Endodermal cell (in vitro differentiated cells): ENCODE results near the gene SLC1A7. TPM values are rescaled to one million over a fixed set of nuclear protein-coding genes. Genes with fewer than 3 reads are reported as not detected.
A peak's percentile ranks its signal among the peaks of the same experiment; 100 is the strongest.

Experiments
- DNase-seq: peaks from one replicate; pipeline ENCODE4 v3.0.0-alpha.2; 2017
- H3K27ac ChIP-seq: 2 replicates; pipeline ENCODE4 v1.5.1; 2013; ENCODE audit warnings: mild to moderate bottlenecking, low read depth, low read length, moderate library complexity
- H3K27me3 ChIP-seq: 2 replicates; pipeline ENCODE4 v1.6.1; 2013; ENCODE audit warnings: mild to moderate bottlenecking, low read length, moderate library complexity; ENCODE audit not compliant: insufficient read depth, control insufficient read depth, poor library complexity, severe bottlenecking
- H3K36me3 ChIP-seq: 2 replicates; pipeline ENCODE4 v1.7.0; 2013; ENCODE audit warnings: mild to moderate bottlenecking, low read length, moderate library complexity; ENCODE audit not compliant: control insufficient read depth, insufficient read depth
- H3K4me1 ChIP-seq: one replicate; pipeline ENCODE4 v1.7.0; 2013; ENCODE audit warnings: low read length; ENCODE audit not compliant: control insufficient read depth, insufficient read depth
- H3K4me3 ChIP-seq: 2 replicates; pipeline ENCODE4 v1.5.1; 2013; ENCODE audit warnings: mild to moderate bottlenecking, low read length, moderate library complexity
- H3K9ac ChIP-seq: 2 replicates; pipeline ENCODE4 v1.6.1; 2013; ENCODE audit warnings: mild to moderate bottlenecking, low read length, moderate library complexity; ENCODE audit not compliant: poor library complexity, severe bottlenecking; ENCODE audit errors: extremely low read depth
- H3K9me3 ChIP-seq: 2 replicates; pipeline ENCODE4 v1.6.1; 2013; ENCODE audit warnings: mild to moderate bottlenecking, low read length, moderate library complexity; ENCODE audit not compliant: control insufficient read depth
- H3K27ac Mint-ChIP-seq: 2 replicates; pipeline ENCODE4 v1.8.0; 2020; ENCODE audit warnings: mixed read lengths
- H3K27me3 Mint-ChIP-seq: 2 replicates; pipeline ENCODE4 v1.8.0; 2021; ENCODE audit warnings: mild to moderate bottlenecking, mixed read lengths; ENCODE audit not compliant: insufficient read depth
- H3K36me3 Mint-ChIP-seq: 2 replicates; pipeline ENCODE4 v1.8.0; 2020; ENCODE audit warnings: low read depth, mixed read lengths
- H3K4me1 Mint-ChIP-seq: 2 replicates; pipeline ENCODE4 v1.8.0; 2020; ENCODE audit warnings: mixed read lengths
- H3K4me3 Mint-ChIP-seq: 2 replicates; pipeline ENCODE4 v1.8.0; 2020; ENCODE audit warnings: mild to moderate bottlenecking, moderate library complexity, mixed read lengths
- H3K9me3 Mint-ChIP-seq: 2 replicates; pipeline ENCODE4 v1.8.0; 2020; ENCODE audit warnings: mild to moderate bottlenecking, mixed read lengths
- CTCF ChIP-seq: fragments of 200-600 bp; sonication (generic); conservative IDR thresholded peaks from 2 replicates; pipeline ENCODE4 v1.5.0; 2021; ENCODE audit warnings: antibody characterized with exemption, mild to moderate bottlenecking
- WGBS, 2 experiments: methylation state at CpG; one replicate each; pipeline versions ENCODE4 v1.1.5 to v1.1.7; 2013; ENCODE audit warnings: missing lambda C conversion rate in 2 of 2, mixed read lengths in 1 of 2; ENCODE audit not compliant: insufficient coverage in 1 of 2, insufficient read length in 1 of 2; 5-methylcytosine and 5-hydroxymethylcytosine counted together
- total RNA-seq, 2 donors: library from RNA; stranded (reverse); fragmentation: NEBNext Ultra II Directional in 1 of 2; extraction: Animal tissue kit (Norgen Biotek cat#: 25700) in 1 of 2; gene quantifications; 2 replicates in 1 of 2; 3 replicates in 1 of 2; pipeline ENCODE4 v1.2.1, GENCODE V29; 2021

Gene SLC1A7
- total RNA-seq, 2 donors from 2014 or later: 1.7 to 2.3 TPM

- H3K27me3 Mint-ChIP-seq: peaks cover 78% of the 10 kb centered on the region
- no peaks in the 10 kb centered on the region for H3K36me3 Mint-ChIP-seq
- no peak for DNase-seq
Observed at GRCh38 chr1:53111073-53111556, 31.3 kb downstream of the SLC1A7 start.

GRCh38 chr1:53110370-53111072 lies 31.9 kb downstream of the SLC1A7 start:
- H3K4me3 ChIP-seq: no peak overlapping the region
- H3K36me3 ChIP-seq: no peaks in the 10 kb centered on the region
- DNase-seq: no peak
- peaks cover 58% of the 10 kb centered on the region for H3K4me1 Mint-ChIP-seq
- H3K4me1 ChIP-seq: peaks cover 24% of the 10 kb centered on the region
- 86 to 88% methylated on average over 17 to 18 of the region's 18 CpGs for WGBS, 2 experiments
- no peak overlapping the region for H3K27ac ChIP-seq
- H3K27me3 ChIP-seq: peaks cover 89% of the 10 kb centered on the region
- peaks cover 82% of the 10 kb centered on the region for H3K27me3 Mint-ChIP-seq
- H3K27ac Mint-ChIP-seq: no peak overlapping the region
- H3K9ac ChIP-seq: no peak overlapping the region
- peaks cover 3% of the 10 kb centered on the region for H3K9me3 Mint-ChIP-seq
- no peak overlapping the region for H3K4me3 Mint-ChIP-seq
- TF ChIP-seq CTCF: no peak
- peaks cover 11% of the 10 kb centered on the region for H3K9me3 ChIP-seq
- H3K36me3 Mint-ChIP-seq: no peaks in the 10 kb centered on the region

More at GRCh38 chr1:53111073-53111556, 31.3 kb downstream of the SLC1A7 start:
- Histone ChIP-seq H3K4me3 (no peak overlapping the region), H3K27me3 (peaks cover 84% of the 10 kb centered on the region), H3K36me3 (no peaks in the 10 kb centered on the region), H3K27ac (no peak overlapping the region), H3K4me1 (peaks cover 26% of the 10 kb centered on the region), H3K9me3 (peaks cover 11% of the 10 kb centered on the region), H3K9ac (no peak overlapping the region)
- no peak for TF ChIP-seq CTCF
- 88 to 89% methylated on average over 9 to 10 of the region's 10 CpGs for WGBS, 2 experiments
- peaks cover 3% of the 10 kb centered on the region for H3K9me3 Mint-ChIP-seq
- H3K27ac Mint-ChIP-seq: no peak overlapping the region
- peaks cover 54% of the 10 kb centered on the region for H3K4me1 Mint-ChIP-seq
- no peak overlapping the region for H3K4me3 Mint-ChIP-seq

- Histone ChIP-seq H3K4me1 (peaks cover 18% of the 10 kb centered on the region), H3K36me3 (no peaks in the 10 kb centered on the region), H3K9ac (no peak overlapping the region), H3K9me3 (peaks cover 11% of the 10 kb centered on the region), H3K27ac (no peak overlapping the region), H3K27me3 (peaks cover 82% of the 10 kb centered on the region), H3K4me3 (no peak overlapping the region)
- Mint-ChIP-seq H3K36me3 (no peaks in the 10 kb centered on the region), H3K4me3 (no peak overlapping the region), H3K27ac (peak overlapping the region; percentile 75), H3K9me3 (peaks cover 3% of the 10 kb centered on the region), H3K27me3 (peaks cover 78% of the 10 kb centered on the region), H3K4me1 (peaks cover 65% of the 10 kb centered on the region)
- DNase-seq: peak; percentile 46
- 86 to 88% methylated on average over 11 to 14 of the region's 14 CpGs for WGBS, 2 experiments
- TF ChIP-seq CTCF: no peak
Observed at GRCh38 chr1:53108646-53109580, 33.5 kb downstream of the SLC1A7 start.
